GM12801 (cell line): ENCODE measurements around the gene NUDT12.

ENCODE experiments used
- CTCF ChIP-seq: IDR thresholded peaks from one replicate; pipeline ENCODE4 v1.5.1; 2011; ENCODE audit warnings: control low read depth; ENCODE audit not compliant: insufficient read length; ENCODE audit errors: extremely low read depth

NUDT12 gene

GRCh38 chr5:103590221-103590620, 27.6 kb upstream of the NUDT12 start:
- TF ChIP-seq CTCF: no peak

GRCh38 chr5:103589776-103590175, 27.2 kb upstream of the NUDT12 start:
- no peak for TF ChIP-seq CTCF

- TF ChIP-seq CTCF: no peak
These were observed 26.8 kb upstream of the NUDT12 start for GRCh38 chr5:103589357-103589756.

GRCh38 chr5:103587185-103587748, 24.7 kb upstream of the NUDT12 start:
- no peak for TF ChIP-seq CTCF

GRCh38 chr5:103582364-103582763, 19.8 kb upstream of the NUDT12 start:
- no peak for TF ChIP-seq CTCF

GRCh38 chr5:103573411-103573810, 10.8 kb upstream of the NUDT12 start:
- no peak for TF ChIP-seq CTCF

GRCh38 chr5:103572454-103572853, 9.9 kb upstream of the NUDT12 start:
- no peak for TF ChIP-seq CTCF
